Heart left ventricle (tissue), 16 donors: Measurements from ENCODE around the gene ARNT2. TPM values are rescaled to one million over a fixed set of nuclear protein-coding genes. Genes with fewer than 3 reads are reported as not detected.

Source experiments
- ATAC-seq, 4 donors: fragments of 200-7000 bp; cut with Tn5 transposase; one replicate each; pipeline ENCODE4 v1.9.1; 2020 to 2022; ENCODE audit warnings: moderate library complexity in 4 of 4, mild to moderate bottlenecking in 3 of 4, moderate number of reproducible peaks in 1 of 4
- DNase-seq, 5 donors: peaks; one replicate each; pipeline ENCODE4 v3.0.0-alpha.2; 2020
- H3K27ac ChIP-seq, 12 donors: fragments of 200-600 bp; sonication (generic) in 4 of 12; one replicate each; pipeline versions ENCODE4 v1.5.0 to v1.8.0; 2016 to 2022; ENCODE audit warnings: mild to moderate bottlenecking in 2 of 12
- H3K27me3 ChIP-seq, 9 donors: fragments of 200-600 bp; sonication (generic) in 2 of 9; one replicate each; pipeline versions ENCODE4 v1.5.1 to v1.8.0; 2016 to 2022; ENCODE audit warnings: mild to moderate bottlenecking in 3 of 9
- H3K36me3 ChIP-seq, 9 donors: fragments of 200-600 bp; sonication (generic) in 2 of 9; one replicate each; pipeline versions ENCODE4 v1.5.0 to v1.8.0; 2018 to 2022; ENCODE audit warnings: mild to moderate bottlenecking in 2 of 9
- H3K4me1 ChIP-seq, 12 donors: fragments of 200-600 bp; sonication (generic) in 4 of 12; one replicate each; pipeline versions ENCODE4 v1.5.0 to v1.8.0; 2016 to 2022; ENCODE audit warnings: mild to moderate bottlenecking in 3 of 12
- H3K4me3 ChIP-seq, 12 donors: fragments of 200-600 bp; sonication (generic) in 4 of 12; one replicate each; pipeline versions ENCODE4 v1.5.0 to v1.8.0; 2017 to 2022; ENCODE audit warnings: mild to moderate bottlenecking in 9 of 12, moderate library complexity in 4 of 12
- H3K9me3 ChIP-seq, 12 donors: fragments of 200-600 bp; sonication (generic) in 4 of 12; one replicate each; pipeline versions ENCODE4 v1.5.0 to v1.8.0; 2016 to 2022; ENCODE audit warnings: mild to moderate bottlenecking in 1 of 12
- CTCF ChIP-seq, 12 donors: fragments of 200-600 bp; sonication (generic) in 4 of 12; IDR thresholded peaks; one replicate each; pipeline versions ENCODE4 v1.5.0 to v1.8.0; 2018 to 2022; ENCODE audit warnings: antibody characterized with exemption in 12 of 12, mild to moderate bottlenecking in 5 of 12
- POLR2A ChIP-seq, 2 donors: fragments of 450-650 bp; IDR thresholded peaks; one replicate each; pipeline ENCODE4 v1.6.1; 2017; ENCODE audit warnings: antibody characterized with exemption in 2 of 2, mild to moderate bottlenecking in 2 of 2, moderate library complexity in 2 of 2
- WGBS, 4 donors: extraction: QIAGEN DNeasy Blood & Tissue Kit in 2 of 4; methylation state at CpG; one replicate each; pipeline versions ENCODE4 v1.1.5 to v1.1.7; 2013 to 2018; 5-methylcytosine and 5-hydroxymethylcytosine counted together
- intact Hi-C, 10 donors: fragments of 100-400 bp; cut with DNase I; formaldehyde crosslinking; loops; one replicate each; pipeline versions ENCODE4 v1.11.1 to v1.14.2; 2022
- polyA plus RNA-seq, 2 donors: library from polyadenylated mRNA; stranded (reverse); fragments of 200-250 nt; gene quantifications; one replicate each; pipeline ENCODE4 v1.2.3, GENCODE V29; 2013
- total RNA-seq, 9 donors: library from RNA; depleted of rRNA in 2 of 9; stranded (reverse); fragments of >200 nt in 2 of 9; fragmentation: NEBNext Ultra II Directional in 3 of 9; extraction: Animal tissue kit (Norgen Biotek cat#: 25700) in 3 of 9; gene quantifications; one replicate each; pipeline versions ENCODE4 v1.1.0 to v1.2.4, GENCODE V29; 2016 to 2023
- donor health status: ischemic (EF 13 %, LVEDD 7.1; RV severe dilation, severe dysfunction).
- donor health status: healthy with polysubstance abuse.
- donor health status: DM: no; HTN: yes; CAD: no.
- donor health status: DM: no; HTN: no; CAD: no.
- donor health status: ischemic (EF 25% LVEDD 6.9; RV normal size, moderate dysfunction).
- donor health status: ischemic (EF 25% LVEDD 5.7; RV mildly dilated, moderate dysfunction).
- donor health status: healthy.
- donor health status: DM: yes; HTN: yes; CAD: no.
- donor health status: ischemic (EF 35%, LVEDD 5.7; RV mildly dilated, moderate dysfunction).
- donor health status: nonischemic (EF 11% LVEDD 7.7; RV severe dilation, severe dysfunction).
- donor health status: DM: yes; HTN: yes; CAD: no.
- donor health status: PGD.
- donor health status: ischemic (EF 29% LVEDD 5.4; RV normal size, mild dysfunction).
- donor health status: nonischemic (EF 23%, LVEDD 6.1; RV moderate dilation, normal function).

The ARNT2 gene
- total and polyA plus RNA-seq, 11 donors = 1.2 to 10.0 (median 3.9) TPM

- intact Hi-C loops = no loop called here
- WGBS, 4 donors = 68 to 75% (median 71%) methylated on average over 4 of the region's 4 CpGs
Observed at GRCh38 chr15:80601256-80601655, 197.1 kb downstream of the ARNT2 start.

GRCh38 chr15:80604583-80605575 lies 200.7 kb downstream of the ARNT2 start:
- Histone ChIP-seq H3K4me3 (no peak overlapping the region), H3K4me1 (peaks cover 0 to 16% (median 2%) of the 10 kb centered on the region in 12 donors), H3K27me3 (peaks cover 0 to 3% (median 0%) of the 10 kb centered on the region in 9 donors), H3K9me3 (no peaks in the 10 kb centered on the region), H3K36me3 (no peaks in the 10 kb centered on the region), H3K27ac (no peak overlapping the region)
- no peak for TF ChIP-seq POLR2A (IDR thresholded peaks at IDR 0.05)
- no peak for TF ChIP-seq CTCF (IDR thresholded peaks at IDR 0.05)
- no peak for ATAC-seq
- no peak for DNase-seq
- 79 to 81% (median 80%) methylated on average over 14 of the region's 14 CpGs for WGBS, 4 donors
- intact Hi-C loops = no loop called here

More at GRCh38 chr15:80601256-80601655, 197.1 kb downstream of the ARNT2 start:
- H3K36me3 ChIP-seq = no peaks in the 10 kb centered on the region
- H3K27ac ChIP-seq = no peak overlapping the region
- peaks cover 0 to 3% (median 0%) of the 10 kb centered on the region in 9 donors for H3K27me3 ChIP-seq
- DNase-seq (no peak), ATAC-seq (no peak)
- no peak for TF ChIP-seq CTCF (IDR thresholded peaks at IDR 0.05)
- TF ChIP-seq POLR2A (IDR thresholded peaks at IDR 0.05) = no peak
- H3K9me3 ChIP-seq = no peaks in the 10 kb centered on the region
- H3K4me1 ChIP-seq = no peaks in the 10 kb centered on the region
- no peak overlapping the region for H3K4me3 ChIP-seq

GRCh38 chr15:80605591-80606150 lies 201.5 kb downstream of the ARNT2 start:
- Histone ChIP-seq H3K4me3 (no peak overlapping the region), H3K27ac (no peak overlapping the region), H3K4me1 (peaks cover 0 to 16% (median 2%) of the 10 kb centered on the region in 12 donors), H3K9me3 (no peaks in the 10 kb centered on the region), H3K36me3 (no peaks in the 10 kb centered on the region), H3K27me3 (peaks cover 0 to 3% (median 0%) of the 10 kb centered on the region in 9 donors)
- intact Hi-C loops = no loop called here
- 86 to 95% (median 89%) methylated on average over 6 of the region's 6 CpGs for WGBS, 4 donors
- no peak for TF ChIP-seq POLR2A (IDR thresholded peaks at IDR 0.05)
- TF ChIP-seq CTCF (IDR thresholded peaks at IDR 0.05) = no peak
- no peak for DNase-seq
- ATAC-seq = no peak

- DNase-seq (no peak), ATAC-seq (no peak)
- Histone ChIP-seq H3K27ac (no peak overlapping the region), H3K4me1 (peaks cover 0 to 16% (median 2%) of the 10 kb centered on the region in 12 donors), H3K36me3 (no peaks in the 10 kb centered on the region), H3K4me3 (no peak overlapping the region), H3K9me3 (no peaks in the 10 kb centered on the region), H3K27me3 (peaks cover 0 to 3% (median 0%) of the 10 kb centered on the region in 9 donors)
- 91 to 94% (median 92%) methylated on average over 4 of the region's 4 CpGs for WGBS, 4 donors
- TF ChIP-seq CTCF (IDR thresholded peaks at IDR 0.05) (no peak), POLR2A (IDR thresholded peaks at IDR 0.05) (no peak)
- intact Hi-C loops = no loop called here
Observed at GRCh38 chr15:80606511-80607071, 202.4 kb downstream of the ARNT2 start.
